RKO (cell line): ENCODE data around the gene GTF2H2C.
"Not testable (repeated sequence)": the region's sequence is repeated elsewhere in the genome, so short reads cannot be mapped to it uniquely, and the experiment has no call there.

Source experiments
- DNase-seq: peaks from one replicate; pipeline ENCODE4 v3.0.0-alpha.2; 2016; ENCODE audit warnings: low spot score

Gene GTF2H2C

GRCh38 chr5:69566172-69566571, 6.2 kb downstream of the GTF2H2C start:
- DNase-seq = not testable (repeated sequence)

DNA sequence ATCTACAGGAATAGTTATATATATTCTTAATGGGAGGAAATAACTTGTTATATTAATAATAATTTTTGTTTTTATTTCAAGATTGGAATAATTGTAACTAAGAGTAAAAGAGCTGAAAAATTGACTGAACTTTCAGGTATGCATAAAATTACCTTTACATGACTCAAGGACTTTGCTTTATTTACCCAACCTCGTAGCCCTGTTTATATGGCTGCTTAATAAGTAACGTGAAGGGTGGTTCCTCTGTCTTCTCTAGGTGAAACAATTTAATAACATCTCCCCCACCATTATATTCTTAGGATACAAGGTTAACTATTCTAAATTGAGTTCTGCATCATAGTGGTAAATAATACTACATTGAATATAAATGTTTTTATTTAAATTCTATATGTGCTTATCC, 8.1 kb downstream of the GTF2H2C start:
- DNase-seq = not testable (repeated sequence)

DNA sequence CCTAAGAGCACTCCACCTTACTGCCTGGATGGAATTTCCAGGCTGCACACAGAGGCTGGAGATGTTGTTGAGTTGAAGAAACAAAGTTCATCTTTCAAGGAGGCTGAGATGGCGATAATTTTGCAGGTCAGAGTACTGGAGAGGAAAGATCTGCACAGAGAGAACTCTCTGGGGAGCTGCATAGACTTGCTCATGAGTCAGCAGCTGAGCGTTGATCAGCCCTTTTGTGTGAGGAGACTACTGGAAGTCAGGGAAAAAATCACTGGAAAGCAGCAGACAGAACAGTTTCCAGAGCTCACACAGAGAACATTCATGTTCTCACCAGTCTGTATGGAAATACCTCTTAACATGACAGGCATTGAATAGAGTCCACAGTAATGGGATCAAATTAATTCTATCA, 23.4 kb downstream of the GTF2H2C start:
- DNase-seq = not testable (repeated sequence)

- DNase-seq = not testable (repeated sequence)
Observed at GRCh38 chr5:69596114-69596840, 36.3 kb downstream of the GTF2H2C start.

DNA sequence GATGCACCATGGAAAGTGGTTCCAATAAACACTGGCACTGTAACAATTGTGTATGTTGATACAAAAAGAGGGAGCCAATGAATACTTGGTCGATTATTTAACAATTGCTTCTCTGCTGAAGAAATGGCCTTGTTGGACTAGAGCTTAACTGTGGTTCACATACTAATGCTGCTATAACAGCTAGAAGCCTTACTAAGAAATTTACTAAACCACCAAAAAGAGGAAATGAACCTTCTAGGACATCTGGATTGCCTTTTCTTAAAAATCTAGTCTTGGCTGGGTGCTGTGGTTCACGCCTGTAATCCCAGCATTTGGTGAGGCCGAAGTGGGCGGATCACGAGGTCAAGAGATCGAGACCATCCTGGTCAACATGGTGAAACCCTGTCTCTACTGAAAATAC, 42.0 kb downstream of the GTF2H2C start:
- not testable (repeated sequence) for DNase-seq

- not testable (repeated sequence) for DNase-seq
Observed at GRCh38 chr5:69606839-69607238, 46.8 kb downstream of the GTF2H2C start.

GRCh38 chr5:69607750-69608149, 47.8 kb downstream of the GTF2H2C start:
- not testable (repeated sequence) for DNase-seq

GRCh38 chr5:69608861-69609496, 49.0 kb downstream of the GTF2H2C start:
- not testable (repeated sequence) for DNase-seq

DNA sequence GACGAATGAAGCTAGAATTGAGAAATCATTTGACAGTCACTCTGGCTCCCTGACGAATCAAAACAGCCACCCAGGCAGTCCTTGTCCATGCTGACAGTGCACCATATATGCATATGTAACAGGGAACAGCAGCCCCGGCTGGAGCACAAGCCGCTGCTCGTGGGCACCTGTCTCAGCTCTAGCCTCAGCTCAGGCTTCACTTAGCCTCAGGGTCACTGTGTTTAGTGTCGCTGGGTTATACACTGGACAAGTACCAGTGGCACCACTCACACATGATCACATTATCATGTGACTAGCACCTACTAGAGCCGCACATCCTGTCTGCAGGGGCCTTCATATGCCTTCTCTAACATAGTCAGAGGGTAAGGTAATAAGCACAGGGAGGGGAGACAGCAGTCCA, 54.9 kb downstream of the GTF2H2C start:
- DNase-seq = not testable (repeated sequence)

GRCh38 chr5:69631879-69632278, 71.9 kb downstream of the GTF2H2C start:
- not testable (repeated sequence) for DNase-seq
